Thyroid gland (tissue), 4 donors: Measurements from ENCODE around the gene COX6A2. TPM values are rescaled to one million over a fixed set of nuclear protein-coding genes. Genes with fewer than 3 reads are reported as not detected.
A peak's percentile ranks its signal among the peaks of the same experiment; 100 is the strongest.

Experiments
- DNase-seq, 2 donors: peaks; one replicate each; pipeline ENCODE4 v3.0.0-alpha.2; 2019
- H3K27ac ChIP-seq, 3 donors: fragments of 200-600 bp; sonication (generic); 1 replicate in 2 of 3; 2 replicates in 1 of 3; pipeline ENCODE4 v1.5.1; 2016 to 2019; ENCODE audit warnings: mild to moderate bottlenecking in 1 of 3, moderate library complexity in 1 of 3
- H3K27me3 ChIP-seq: fragments of 200-600 bp; sonication (generic); one replicate; pipeline ENCODE4 v1.5.1; 2019
- H3K36me3 ChIP-seq, 2 donors: fragments of 200-600 bp; sonication (generic); one replicate each; pipeline ENCODE4 v1.5.1; 2016 to 2019
- H3K4me1 ChIP-seq, 2 donors: fragments of 200-600 bp; sonication (generic); one replicate each; pipeline ENCODE4 v1.5.1; 2017 to 2019
- H3K4me3 ChIP-seq, 3 donors: fragments of 200-600 bp; sonication (generic); replicated peaks in 1 of 3; 1 replicate in 2 of 3; 2 replicates in 1 of 3; pipeline ENCODE4 v1.5.1; 2016; ENCODE audit warnings: mild to moderate bottlenecking in 1 of 3
- H3K9me3 ChIP-seq: fragments of 200-600 bp; sonication (generic); one replicate; pipeline ENCODE4 v1.5.1; 2017
- POLR2A ChIP-seq, 2 donors: fragments of 450-650 bp; IDR thresholded peaks; one replicate each; pipeline ENCODE4 v1.6.1; 2017; ENCODE audit warnings: antibody characterized with exemption in 2 of 2, mild to moderate bottlenecking in 2 of 2, moderate library complexity in 1 of 2
- WGBS, 2 donors: methylation state at CpG; one replicate each; pipeline ENCODE4 v1.1.5; 2017; 5-methylcytosine and 5-hydroxymethylcytosine counted together
- intact Hi-C: fragments of 100-400 bp; cut with DNase I; formaldehyde crosslinking; loops from one replicate; pipeline ENCODE4 v1.15.1; 2023
- total RNA-seq, 4 donors: library from RNA; depleted of rRNA; stranded (reverse); fragments of >200 nt; gene quantifications; one replicate each; pipeline ENCODE4 v1.2.3, GENCODE V29; 2016
- TF ChIP-seq, protein P1 (sequence below), 6 experiments: fragments of 200-600 bp in 3 of 6; fragments of 450-650 bp in 3 of 6; sonication (generic) in 3 of 6; IDR thresholded peaks; one replicate each; pipeline ENCODE4 v1.5.1; 2016 to 2019; ENCODE audit warnings: antibody characterized with exemption in 6 of 6, mild to moderate bottlenecking in 2 of 6, inconsistent platforms in 1 of 6, moderate library complexity in 1 of 6

The COX6A2 gene
- total RNA-seq, 4 donors from 2014 or later, result not detected

GRCh38 chr16:31474773-31475738, 46.9 kb upstream of the COX6A2 start:
- no peak for DNase-seq
- 93 to 94% methylated on average over 12 of the region's 12 CpGs for WGBS, 2 donors
- Histone ChIP-seq H3K27me3 (no peaks in the 10 kb centered on the region), H3K4me1 (peaks cover 7 to 35% of the 10 kb centered on the region in 2 donors), H3K36me3 (peaks cover 0 to 2% of the 10 kb centered on the region in 2 donors), H3K9me3 (no peaks in the 10 kb centered on the region), H3K4me3 (no peak overlapping the region), H3K27ac (no peak overlapping the region)
- no peak for TF ChIP-seq POLR2A (IDR thresholded peaks at IDR 0.05)
- TF ChIP-seq, protein P1, sequence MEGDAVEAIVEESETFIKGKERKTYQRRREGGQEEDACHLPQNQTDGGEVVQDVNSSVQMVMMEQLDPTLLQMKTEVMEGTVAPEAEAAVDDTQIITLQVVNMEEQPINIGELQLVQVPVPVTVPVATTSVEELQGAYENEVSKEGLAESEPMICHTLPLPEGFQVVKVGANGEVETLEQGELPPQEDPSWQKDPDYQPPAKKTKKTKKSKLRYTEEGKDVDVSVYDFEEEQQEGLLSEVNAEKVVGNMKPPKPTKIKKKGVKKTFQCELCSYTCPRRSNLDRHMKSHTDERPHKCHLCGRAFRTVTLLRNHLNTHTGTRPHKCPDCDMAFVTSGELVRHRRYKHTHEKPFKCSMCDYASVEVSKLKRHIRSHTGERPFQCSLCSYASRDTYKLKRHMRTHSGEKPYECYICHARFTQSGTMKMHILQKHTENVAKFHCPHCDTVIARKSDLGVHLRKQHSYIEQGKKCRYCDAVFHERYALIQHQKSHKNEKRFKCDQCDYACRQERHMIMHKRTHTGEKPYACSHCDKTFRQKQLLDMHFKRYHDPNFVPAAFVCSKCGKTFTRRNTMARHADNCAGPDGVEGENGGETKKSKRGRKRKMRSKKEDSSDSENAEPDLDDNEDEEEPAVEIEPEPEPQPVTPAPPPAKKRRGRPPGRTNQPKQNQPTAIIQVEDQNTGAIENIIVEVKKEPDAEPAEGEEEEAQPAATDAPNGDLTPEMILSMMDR (IDR thresholded peaks at IDR 0.05), result no peak
- intact Hi-C loops, result no loop called here

DNA sequence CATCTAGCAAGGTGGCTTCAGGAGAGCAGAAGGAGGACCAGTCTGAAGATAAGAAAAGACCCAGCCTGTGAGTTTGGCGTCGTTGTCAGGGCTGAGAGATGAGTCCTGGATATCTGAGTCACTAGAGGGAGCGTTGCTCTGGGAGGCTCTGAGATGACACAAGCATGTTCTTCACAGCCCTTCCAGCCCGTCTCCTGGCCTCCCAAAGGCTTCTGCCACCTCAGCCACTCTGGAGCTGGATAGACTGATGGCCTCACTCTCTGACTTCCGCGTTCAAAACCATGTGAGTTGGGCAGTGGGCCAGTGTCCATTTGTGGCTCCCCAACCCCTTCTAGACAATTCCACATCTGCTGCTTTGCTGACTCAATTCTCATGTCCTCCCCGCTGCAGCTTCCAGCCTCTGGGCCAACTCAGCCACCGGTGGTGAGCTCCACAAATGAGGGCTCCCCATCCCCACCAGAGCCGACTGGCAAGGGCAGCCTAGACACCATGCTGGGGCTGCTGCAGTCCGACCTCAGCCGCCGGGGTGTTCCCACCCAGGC, 46.1 kb upstream of the COX6A2 start:
- Histone ChIP-seq H3K36me3 (peaks cover 0 to 2% of the 10 kb centered on the region in 2 donors), H3K4me1 (peaks cover 7 to 35% of the 10 kb centered on the region in 2 donors), H3K27ac (no peak overlapping the region), H3K4me3 (no peak overlapping the region), H3K27me3 (no peaks in the 10 kb centered on the region), H3K9me3 (no peaks in the 10 kb centered on the region)
- TF ChIP-seq POLR2A (IDR thresholded peaks at IDR 0.05), result no peak
- TF ChIP-seq, protein P1 (IDR thresholded peaks at IDR 0.05), result no peak
- DNase-seq, result no peak
- intact Hi-C loops, result no loop called here
- WGBS, 2 donors, result 88 to 90% methylated on average over 9 to 12 of the region's 12 CpGs

GRCh38 chr16:31473264-31473984, 45.3 kb upstream of the COX6A2 start:
- no peak overlapping the region for H3K4me3 ChIP-seq
- intact Hi-C loops, result no loop called here
- 83 to 93% methylated on average over 9 to 17 of the region's 17 CpGs for WGBS, 2 donors
- H3K9me3 ChIP-seq, result no peaks in the 10 kb centered on the region
- peaks cover 0 to 2% of the 10 kb centered on the region in 2 donors for H3K36me3 ChIP-seq
- DNase-seq, result no peak
- H3K27me3 ChIP-seq, result no peaks in the 10 kb centered on the region
- TF ChIP-seq, protein P1 (IDR thresholded peaks at IDR 0.05), result no peak
- TF ChIP-seq POLR2A (IDR thresholded peaks at IDR 0.05), result no peak
- peaks cover 7 to 35% of the 10 kb centered on the region in 2 donors for H3K4me1 ChIP-seq
- H3K27ac ChIP-seq, result peak overlapping the region in 1 of 3 donors; percentile 83

DNA sequence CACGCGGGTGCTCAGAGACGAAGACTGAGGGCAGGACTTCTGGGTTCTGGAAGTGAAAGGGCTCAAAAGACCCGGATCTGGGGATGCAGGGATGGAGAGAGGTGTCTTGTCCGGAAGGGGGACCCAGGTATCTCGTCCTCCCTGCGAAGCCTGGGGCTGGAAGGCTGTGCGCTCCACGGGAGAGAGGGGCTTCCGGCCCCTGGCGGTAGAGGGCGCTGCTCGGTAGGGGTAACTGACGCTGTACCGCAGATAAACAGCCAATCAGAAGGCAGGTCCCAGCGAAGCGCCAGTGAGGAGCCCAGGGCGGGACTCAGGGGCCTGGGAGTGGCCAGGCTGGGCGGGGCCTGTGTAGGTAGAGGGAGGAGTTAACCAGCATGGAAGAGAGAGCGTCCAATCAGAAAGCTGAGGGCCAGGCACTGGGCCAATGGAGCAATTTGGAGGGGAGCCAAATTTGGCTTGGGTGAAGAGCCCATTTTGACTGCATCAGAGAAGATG, 44.6 kb upstream of the COX6A2 start:
- intact Hi-C loops, result no loop called here
- no peak for TF ChIP-seq POLR2A (IDR thresholded peaks at IDR 0.05)
- TF ChIP-seq, protein P1 (IDR thresholded peaks at IDR 0.05), result peak in 5 of 6 experiments; percentile 41 to 67 (median 55)
- no peaks in the 10 kb centered on the region for H3K9me3 ChIP-seq
- peaks cover 0 to 2% of the 10 kb centered on the region in 2 donors for H3K36me3 ChIP-seq
- H3K4me3 ChIP-seq, result peak overlapping the region in 1 of 3 donors; percentile 58
- peak; percentile 82 for DNase-seq
- no peaks in the 10 kb centered on the region for H3K27me3 ChIP-seq
- 28 to 35% methylated on average over 17 to 20 of the region's 20 CpGs for WGBS, 2 donors
- peaks cover 7 to 30% of the 10 kb centered on the region in 2 donors for H3K4me1 ChIP-seq
- H3K27ac ChIP-seq, result peak overlapping the region; percentile 83 to 87 (median 84)
